Stomach smooth muscle (tissue), 2 donors: Measurements from ENCODE around the gene SLC7A8.

Source experiments
- H3K27ac ChIP-seq: one replicate; pipeline ENCODE4 v1.7.0; 2013; ENCODE audit warnings: mild to moderate bottlenecking, low read length, inconsistent platforms
- H3K27me3 ChIP-seq, 2 donors: one replicate each; pipeline ENCODE4 v1.7.0; 2013; ENCODE audit warnings: low read length in 2 of 2; ENCODE audit not compliant: insufficient read depth in 2 of 2, control insufficient read depth in 1 of 2
- H3K36me3 ChIP-seq, 2 donors: one replicate each; pipeline ENCODE4 v1.7.0; 2013; ENCODE audit warnings: low read length in 2 of 2; ENCODE audit not compliant: control insufficient read depth in 2 of 2, insufficient read depth in 2 of 2
- H3K4me1 ChIP-seq: one replicate; pipeline ENCODE4 v1.7.0; 2013; ENCODE audit warnings: low read length; ENCODE audit not compliant: control insufficient read depth, insufficient read depth
- H3K4me3 ChIP-seq, 2 donors: one replicate each; pipeline ENCODE4 v1.7.0; 2013; ENCODE audit warnings: low read length in 2 of 2
- H3K9ac ChIP-seq, 2 donors: one replicate each; pipeline ENCODE4 v1.7.0; 2013; ENCODE audit warnings: low read length in 2 of 2, mild to moderate bottlenecking in 1 of 2
- H3K9me3 ChIP-seq, 2 donors: one replicate each; pipeline ENCODE4 v1.7.0; 2013; ENCODE audit warnings: low read length in 2 of 2; ENCODE audit not compliant: control insufficient read depth in 2 of 2
- donor health status: healthy.
- donor health status: Pancreatic carcinoma.

Gene SLC7A8

DNA sequence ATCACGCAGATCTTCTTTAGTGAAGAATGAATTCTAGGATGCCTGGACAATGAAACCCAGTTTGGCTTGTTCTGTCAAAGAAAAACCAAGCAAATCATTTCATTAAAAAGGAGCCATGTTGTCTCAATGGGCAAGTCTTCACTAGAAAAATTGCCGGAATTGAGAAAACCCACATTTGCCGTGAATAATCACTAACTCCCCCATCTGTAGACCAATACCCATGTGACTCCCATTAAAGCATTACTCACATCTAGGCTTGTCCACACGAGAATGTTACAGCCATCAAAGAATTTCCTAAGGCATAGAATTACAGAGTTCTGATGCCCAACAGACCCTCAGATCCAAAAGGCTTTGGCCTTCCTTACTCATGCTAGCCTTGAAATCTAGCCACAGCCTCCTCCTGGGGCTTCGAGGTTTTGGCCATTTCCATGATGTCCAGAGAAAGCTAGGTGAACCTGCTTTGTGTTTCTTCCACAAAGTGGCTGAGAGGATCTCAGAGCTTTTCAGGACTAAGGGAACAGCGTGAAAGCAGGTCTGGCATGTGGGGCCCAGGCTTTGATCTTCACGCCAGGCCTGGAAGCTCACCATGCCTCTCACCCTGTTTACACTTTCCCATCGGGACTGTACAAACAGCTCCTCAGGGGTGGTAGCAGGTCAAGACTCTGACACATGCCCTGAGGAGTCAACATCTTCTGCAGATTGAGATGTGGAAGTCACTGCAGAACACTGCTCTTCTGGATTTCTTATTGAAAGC lies 12.1 kb downstream of the SLC7A8 start:
- Histone ChIP-seq H3K9ac (no peak overlapping the region), H3K27ac (peak overlapping the region; percentile 3), H3K9me3 (no peaks in the 10 kb centered on the region)

DNA sequence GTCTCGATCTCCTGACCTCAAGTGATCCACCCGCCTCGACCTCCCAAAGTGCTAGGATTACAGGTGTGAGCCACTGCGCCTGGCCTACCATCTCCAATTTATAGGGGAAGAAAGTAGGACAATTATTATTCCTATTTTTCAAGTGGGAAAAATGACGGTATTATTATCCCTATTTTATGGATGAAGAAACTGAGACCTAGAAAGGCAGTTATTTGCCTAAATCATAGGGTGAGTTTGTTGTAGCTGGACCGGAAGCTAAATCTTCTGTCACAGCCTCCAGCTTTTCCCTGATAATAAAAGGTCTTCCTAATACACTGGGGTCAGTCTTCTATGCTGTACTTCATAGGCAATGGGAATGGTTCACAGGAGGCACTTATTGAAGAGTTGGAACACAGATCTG lies 13.8 kb downstream of the SLC7A8 start:
- H3K27me3 ChIP-seq = no peaks in the 10 kb centered on the region
- no peak overlapping the region for H3K27ac ChIP-seq
- H3K36me3 ChIP-seq = no peaks in the 10 kb centered on the region
- H3K4me3 ChIP-seq = no peak overlapping the region
- no peaks in the 10 kb centered on the region for H3K9me3 ChIP-seq
- peaks cover 17% of the 10 kb centered on the region for H3K4me1 ChIP-seq
- H3K9ac ChIP-seq = no peak overlapping the region

More for the DNA sequence above, 12.1 kb downstream of the SLC7A8 start:
- Histone ChIP-seq H3K4me3 (no peak overlapping the region), H3K4me1 (peaks cover 20% of the 10 kb centered on the region), H3K27me3 (no peaks in the 10 kb centered on the region), H3K36me3 (no peaks in the 10 kb centered on the region)

DNA sequence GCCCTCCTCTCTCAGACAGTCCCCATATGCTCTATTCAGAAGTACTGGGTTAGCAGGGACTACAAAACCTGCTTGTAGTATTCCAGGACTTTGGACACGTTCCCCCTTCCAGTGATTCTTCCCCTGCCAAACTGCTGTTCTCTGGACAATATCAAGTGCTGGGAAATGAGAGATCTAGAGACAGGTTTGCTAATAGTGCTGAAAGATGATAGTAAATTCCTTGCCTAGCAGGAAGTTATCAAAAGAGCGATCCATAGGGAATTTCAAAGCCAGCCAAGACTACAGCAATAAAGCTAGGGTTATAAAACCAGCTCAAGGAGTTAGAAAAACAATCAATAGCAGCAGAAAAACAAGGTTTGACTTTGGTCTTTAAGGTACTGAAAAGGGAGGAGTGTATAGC lies 15.2 kb downstream of the SLC7A8 start:
- H3K36me3 ChIP-seq = no peaks in the 10 kb centered on the region
- no peak overlapping the region for H3K9ac ChIP-seq
- H3K27ac ChIP-seq = peak overlapping the region; percentile 19

DNA sequence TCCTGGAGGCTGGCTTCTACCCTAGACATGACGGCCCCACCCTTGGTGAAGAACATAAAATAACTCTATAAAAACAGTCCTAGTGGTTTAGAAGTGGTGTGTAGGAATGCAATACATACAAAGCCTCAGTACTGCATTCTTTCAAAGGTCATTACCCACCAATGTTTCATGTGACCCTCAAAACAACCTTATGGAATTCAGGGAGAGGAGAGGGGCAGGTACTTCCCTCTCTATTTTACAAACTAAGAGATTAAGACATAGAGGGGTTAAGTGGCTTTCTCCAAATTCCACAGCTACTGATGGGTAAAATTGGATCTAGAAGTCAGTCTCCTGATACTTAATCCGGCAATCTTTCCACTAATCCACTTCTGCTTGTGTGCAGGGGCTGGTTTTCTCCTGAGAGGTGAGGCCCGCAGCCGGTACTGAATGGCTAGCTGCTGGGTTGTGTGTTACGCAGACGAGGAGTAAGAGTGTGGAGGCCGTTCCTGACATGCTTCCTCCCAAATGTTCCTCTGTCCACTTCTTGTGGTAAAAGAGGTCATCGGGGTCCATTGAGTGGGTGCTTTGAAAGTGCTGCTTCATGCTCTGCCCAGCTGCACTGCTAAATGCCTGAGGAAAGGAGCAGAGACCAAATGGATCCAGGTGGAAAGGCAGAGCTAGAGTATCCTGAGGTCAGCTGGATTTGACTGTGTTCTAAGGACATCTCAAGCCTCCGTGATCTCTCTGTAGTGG lies 16.2 kb downstream of the SLC7A8 start:
- no peaks in the 10 kb centered on the region for H3K27me3 ChIP-seq
- H3K4me1 ChIP-seq = peaks cover 17% of the 10 kb centered on the region
- H3K9ac ChIP-seq = no peak overlapping the region
- no peak overlapping the region for H3K27ac ChIP-seq
- no peak overlapping the region for H3K4me3 ChIP-seq
- no peaks in the 10 kb centered on the region for H3K36me3 ChIP-seq
- no peaks in the 10 kb centered on the region for H3K9me3 ChIP-seq

More for the DNA sequence above, 15.2 kb downstream of the SLC7A8 start:
- Histone ChIP-seq H3K4me3 (peak overlapping the region in 1 of 2 donors; percentile 4), H3K9me3 (no peaks in the 10 kb centered on the region), H3K4me1 (peaks cover 17% of the 10 kb centered on the region), H3K27me3 (no peaks in the 10 kb centered on the region)

DNA sequence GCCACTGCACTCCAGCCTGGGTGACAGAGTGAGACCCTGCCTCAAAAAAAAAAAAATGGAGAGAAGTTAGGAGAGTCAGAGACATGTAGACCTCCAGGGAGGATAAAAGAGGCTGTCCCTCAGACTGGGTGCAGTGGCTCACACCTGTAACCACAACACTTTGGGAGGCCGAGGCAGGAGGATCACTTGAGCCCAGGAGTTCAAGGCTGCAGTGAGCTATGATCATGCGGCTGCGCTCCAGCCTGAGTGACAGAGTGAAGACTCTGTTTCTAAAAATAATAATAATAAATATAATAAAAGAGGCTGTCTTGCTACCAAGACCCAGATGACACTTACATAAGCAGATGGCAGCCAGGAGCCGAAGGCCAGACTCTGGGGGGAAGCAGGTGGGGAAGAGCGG lies 18.5 kb downstream of the SLC7A8 start:
- no peaks in the 10 kb centered on the region for H3K27me3 ChIP-seq
- no peak overlapping the region for H3K9ac ChIP-seq
- H3K9me3 ChIP-seq = no peaks in the 10 kb centered on the region
- no peak overlapping the region for H3K27ac ChIP-seq
- H3K4me1 ChIP-seq = peaks cover 12% of the 10 kb centered on the region
- no peaks in the 10 kb centered on the region for H3K36me3 ChIP-seq
- H3K4me3 ChIP-seq = no peak overlapping the region

DNA sequence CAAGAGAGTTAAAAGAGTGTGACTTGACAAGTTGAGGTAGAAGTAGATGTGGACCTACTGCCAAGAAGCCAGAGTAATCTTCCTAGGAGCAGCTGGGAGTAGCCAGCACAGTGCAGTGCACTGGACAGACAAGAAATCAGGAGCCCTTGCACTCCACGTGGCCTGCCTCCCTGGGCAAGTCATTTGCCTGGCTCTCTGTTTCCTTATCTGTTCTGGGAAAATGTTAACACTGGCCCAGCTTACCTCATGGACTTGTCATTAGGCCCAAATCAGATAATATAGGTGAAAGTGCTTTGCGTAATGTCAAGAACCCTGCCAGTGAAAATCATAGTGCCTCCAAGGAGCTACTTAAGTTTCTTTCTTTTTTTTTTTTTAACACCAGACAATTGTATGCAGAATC lies 19.2 kb downstream of the SLC7A8 start:
- Histone ChIP-seq H3K4me3 (no peak overlapping the region), H3K4me1 (peaks cover 12% of the 10 kb centered on the region), H3K9ac (no peak overlapping the region), H3K36me3 (no peaks in the 10 kb centered on the region), H3K27me3 (no peaks in the 10 kb centered on the region), H3K27ac (no peak overlapping the region), H3K9me3 (no peaks in the 10 kb centered on the region)

DNA sequence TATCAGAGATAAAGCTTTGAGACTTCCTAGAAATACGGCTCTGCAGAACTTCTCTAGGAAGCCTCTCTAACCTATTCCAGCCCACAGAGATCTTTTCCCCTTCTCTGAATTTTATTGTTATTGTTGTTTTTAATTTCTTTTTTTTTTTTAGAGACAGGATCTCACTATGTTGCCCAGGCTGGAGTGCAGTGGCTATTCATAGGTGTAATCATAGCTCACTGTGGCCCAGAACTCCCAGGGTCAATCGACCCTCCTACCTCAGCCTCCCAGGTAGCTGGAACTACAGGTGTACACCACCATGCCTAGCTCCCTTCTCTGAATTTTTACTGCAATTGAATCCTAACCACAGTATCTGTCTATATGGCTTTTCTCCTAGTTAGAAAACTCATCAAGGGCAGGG lies 19.6 kb downstream of the SLC7A8 start:
- no peaks in the 10 kb centered on the region for H3K36me3 ChIP-seq
- no peak overlapping the region for H3K4me3 ChIP-seq
- peaks cover 10% of the 10 kb centered on the region for H3K4me1 ChIP-seq
- no peak overlapping the region for H3K9ac ChIP-seq
- no peak overlapping the region for H3K27ac ChIP-seq
- no peaks in the 10 kb centered on the region for H3K9me3 ChIP-seq
- no peaks in the 10 kb centered on the region for H3K27me3 ChIP-seq

DNA sequence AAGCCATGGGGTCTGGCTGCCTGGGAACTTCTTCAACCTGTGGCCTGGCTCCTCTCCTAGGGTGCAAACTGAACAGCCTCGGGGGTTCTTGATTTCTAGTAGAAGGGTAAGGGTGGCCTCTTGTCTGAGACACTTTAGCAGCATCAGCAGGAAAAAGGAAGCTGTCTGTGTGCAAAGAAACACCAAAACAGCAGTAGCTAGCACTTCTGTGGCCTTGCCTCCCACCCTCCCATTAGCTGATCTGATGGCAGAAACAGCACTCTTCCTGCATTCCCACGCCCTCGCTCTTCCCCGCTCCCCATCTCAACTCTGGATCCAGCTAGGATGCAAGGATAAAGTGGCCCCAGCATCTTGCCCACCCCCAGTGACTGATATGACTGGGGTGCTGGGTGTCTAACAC lies 20.7 kb downstream of the SLC7A8 start:
- peaks cover 4% of the 10 kb centered on the region for H3K4me1 ChIP-seq
- H3K27ac ChIP-seq = no peak overlapping the region
- no peaks in the 10 kb centered on the region for H3K27me3 ChIP-seq
- no peak overlapping the region for H3K9ac ChIP-seq
- no peaks in the 10 kb centered on the region for H3K36me3 ChIP-seq
- no peak overlapping the region for H3K4me3 ChIP-seq
- no peaks in the 10 kb centered on the region for H3K9me3 ChIP-seq

DNA sequence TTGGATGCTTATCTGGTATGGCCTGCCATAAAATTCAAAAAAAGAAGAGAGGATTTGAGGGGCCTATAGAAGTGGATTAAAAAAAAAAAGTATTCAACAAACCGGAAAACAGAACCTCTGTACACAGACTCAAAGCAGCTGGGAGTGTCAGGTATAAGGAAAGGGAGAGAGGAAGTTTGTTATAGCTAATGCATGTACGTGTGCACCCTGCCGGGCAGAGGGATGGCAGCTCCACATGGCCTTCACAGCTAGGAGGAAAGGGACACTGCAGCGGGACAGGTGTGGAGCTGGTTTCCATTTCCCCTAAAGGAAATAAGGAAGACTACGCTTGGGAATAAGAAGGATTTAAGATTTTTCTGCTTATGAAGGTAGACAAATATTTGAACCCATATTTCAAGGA lies 21.5 kb downstream of the SLC7A8 start:
- Histone ChIP-seq H3K9me3 (no peaks in the 10 kb centered on the region), H3K4me1 (no peaks in the 10 kb centered on the region), H3K36me3 (no peaks in the 10 kb centered on the region), H3K27ac (no peak overlapping the region), H3K27me3 (no peaks in the 10 kb centered on the region), H3K9ac (no peak overlapping the region), H3K4me3 (no peak overlapping the region)

DNA sequence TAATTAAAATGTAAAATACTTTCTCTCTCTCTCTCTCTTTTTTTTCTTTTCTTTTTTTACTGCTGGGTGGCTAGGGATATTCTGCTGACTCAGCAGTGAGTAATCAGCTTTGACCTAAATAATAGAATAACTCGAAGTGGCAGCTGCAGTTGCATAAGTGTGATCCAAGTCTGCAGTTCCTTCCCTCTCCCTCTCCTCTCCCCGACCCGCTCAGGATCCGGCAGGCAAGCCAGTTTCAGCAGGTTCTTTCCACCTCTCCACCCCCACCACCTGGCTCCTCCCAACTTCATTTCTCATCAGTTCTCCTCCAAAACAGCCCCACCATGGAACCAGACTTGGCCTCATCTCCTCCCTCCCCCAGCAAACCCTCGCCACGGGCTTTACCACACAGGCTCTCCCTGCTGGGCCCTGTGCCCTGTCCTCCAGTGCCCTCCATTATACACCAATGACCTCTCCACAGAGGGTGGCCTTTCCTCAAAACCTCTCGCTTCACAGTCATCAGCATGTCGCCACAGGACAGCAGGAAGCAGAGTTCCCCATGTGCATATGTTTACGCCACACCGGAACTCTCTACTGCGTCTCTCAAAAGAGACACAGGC lies 22.4 kb downstream of the SLC7A8 start:
- Histone ChIP-seq H3K27me3 (no peaks in the 10 kb centered on the region), H3K36me3 (no peaks in the 10 kb centered on the region), H3K9me3 (no peaks in the 10 kb centered on the region), H3K4me3 (no peak overlapping the region), H3K27ac (no peak overlapping the region), H3K9ac (no peak overlapping the region), H3K4me1 (no peaks in the 10 kb centered on the region)

DNA sequence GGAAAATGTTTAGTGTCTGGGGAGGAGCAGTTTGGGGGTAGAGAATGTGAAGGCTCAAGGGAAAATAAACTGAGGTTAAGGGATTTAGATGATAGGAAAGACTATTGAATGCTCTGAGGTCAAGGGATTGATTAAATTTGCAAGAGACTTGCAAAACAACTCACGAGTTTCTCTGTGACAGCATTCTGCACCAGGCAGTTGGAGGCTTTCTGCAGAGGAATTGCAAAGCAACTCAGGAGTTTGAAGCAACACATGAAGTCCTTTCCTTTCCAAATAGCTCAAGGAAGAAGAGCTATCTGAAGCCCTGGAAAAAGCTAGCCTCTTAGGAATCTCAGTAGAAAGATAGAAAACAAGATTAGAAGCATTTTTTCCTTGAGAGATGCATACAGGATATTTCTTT lies 23.9 kb downstream of the SLC7A8 start:
- Histone ChIP-seq H3K27ac (no peak overlapping the region), H3K9ac (no peak overlapping the region)

More for the DNA sequence above, 23.9 kb downstream of the SLC7A8 start:
- Histone ChIP-seq H3K27me3 (no peaks in the 10 kb centered on the region), H3K4me1 (peaks cover 12% of the 10 kb centered on the region), H3K9me3 (no peaks in the 10 kb centered on the region), H3K36me3 (no peaks in the 10 kb centered on the region), H3K4me3 (no peak overlapping the region)
